Activated CD4-positive, alpha-beta T cell treated with anti-CD3 and anti-CD28 coated beads, Interleukin-2, amount 10 ng/mL, durations not matched to agents 7 days and 5 days (primary cell): Measurements from ENCODE around the gene PRPF8. TPM values are rescaled to one million over a fixed set of nuclear protein-coding genes. Genes with fewer than 3 reads are reported as not detected.

Source experiments
- CTCF ChIA-PET: fragments of 350-600 bp; sonication (Branson Sonifier 250); formaldehyde crosslinking; loops from one replicate; lab custom pipeline; 2021; ENCODE audit warnings: antibody characterized with exemption; lab: Charles Lee
- POLR2A ChIA-PET: fragments of 350-600 bp; sonication (Branson Sonifier 250); formaldehyde crosslinking; loops from one replicate; lab custom pipeline; 2021; ENCODE audit warnings: antibody characterized with exemption; lab: Charles Lee
- DNase-seq: peaks from one replicate; pipeline ENCODE4 v3.0.0-alpha.2; 2020
- H3K27ac Mint-ChIP-seq: one replicate; pipeline ENCODE4 v1.8.0; 2021; ENCODE audit warnings: mild to moderate bottlenecking, moderate library complexity, mixed read lengths
- H3K27me3 Mint-ChIP-seq: one replicate; pipeline ENCODE4 v1.8.0; 2021; ENCODE audit warnings: mixed read lengths
- H3K36me3 Mint-ChIP-seq: one replicate; pipeline ENCODE4 v1.8.0; 2021; ENCODE audit warnings: low read depth, mixed read lengths
- H3K4me1 Mint-ChIP-seq: one replicate; pipeline ENCODE4 v1.8.0; 2021; ENCODE audit warnings: mixed read lengths
- H3K4me3 Mint-ChIP-seq: one replicate; pipeline ENCODE4 v1.8.0; 2021; ENCODE audit warnings: mild to moderate bottlenecking, moderate library complexity, mixed read lengths
- H3K9me3 Mint-ChIP-seq: one replicate; pipeline ENCODE4 v1.8.0; 2021; ENCODE audit warnings: mixed read lengths
- total RNA-seq, 2 experiments: library from RNA; stranded (reverse); gene quantifications; one replicate each; pipeline ENCODE4 v1.2.3, GENCODE V29; 2021

The PRPF8 gene
- total RNA-seq, result 100 to 1,000 TPM; 302 to 316 TPM

GRCh38 chr17:1684378-1685189 lies at the start of gene PRPF8:
Gene PRPF8, minus strand, starts transcription at chr17:1684867. Its CDS starts 296 bp downstream, at chr17:1684571.
- DNase-seq, result peak; percentile 98
- ChIA-PET POLR2A (no interaction called here), CTCF (interaction anchor here (0.6 to 2.2 kb wide), 6 partner anchors 15 to 101 kb away, joined by 3 to 10 read pairs (median 4); partner anchors contain the start of gene RILP)
- H3K4me3 Mint-ChIP-seq, result peak within 1 kb of the TSS; percentile 92
- H3K4me1 Mint-ChIP-seq, result peaks cover 34% of the 10 kb centered on the region
- peak within 1 kb of the TSS; percentile 92 for H3K27ac Mint-ChIP-seq
- H3K36me3 Mint-ChIP-seq, result peaks cover 43% of the 10 kb centered on the region
- no peaks in the 10 kb centered on the region for H3K9me3 Mint-ChIP-seq
- no peaks in the 10 kb centered on the region for H3K27me3 Mint-ChIP-seq

GRCh38 chr17:1733759-1734158 lies 49.1 kb upstream of the PRPF8 start:
- POLR2A ChIA-PET, result no interaction called here
- peaks cover 22% of the 10 kb centered on the region for H3K4me1 Mint-ChIP-seq
- H3K4me3 Mint-ChIP-seq, result no peak overlapping the region
- CTCF ChIA-PET, result interaction anchor here (0.8 to 1.0 kb wide), 2 partner anchors 13 to 78 kb away, joined by 3 read pairs; no protein-coding TSS in a partner anchor
- H3K36me3 Mint-ChIP-seq, result peaks cover 28% of the 10 kb centered on the region
- H3K27ac Mint-ChIP-seq, result no peak overlapping the region
- no peak for DNase-seq
- H3K27me3 Mint-ChIP-seq, result no peaks in the 10 kb centered on the region
- H3K9me3 Mint-ChIP-seq, result no peaks in the 10 kb centered on the region

- ChIA-PET POLR2A (no interaction called here), CTCF (interaction anchor here (1.0 kb wide), 1 partner anchor 79 kb away, joined by 3 read pairs; no protein-coding TSS in a partner anchor)
- Mint-ChIP-seq H3K27me3 (no peaks in the 10 kb centered on the region), H3K9me3 (no peaks in the 10 kb centered on the region), H3K4me3 (no peak overlapping the region), H3K36me3 (peaks cover 30% of the 10 kb centered on the region), H3K27ac (no peak overlapping the region), H3K4me1 (peaks cover 27% of the 10 kb centered on the region)
- DNase-seq, result no peak
These were observed 48.2 kb upstream of the PRPF8 start for GRCh38 chr17:1732833-1733321.

GRCh38 chr17:1732241-1732832 lies 47.7 kb upstream of the PRPF8 start:
- ChIA-PET POLR2A (no interaction called here), CTCF (interaction anchor here (0.6 to 1.3 kb wide), 3 partner anchors 12 to 15 kb away, joined by 3 to 4 read pairs (median 3); no protein-coding TSS in a partner anchor)
- no peak overlapping the region for H3K4me3 Mint-ChIP-seq
- H3K36me3 Mint-ChIP-seq, result peaks cover 25% of the 10 kb centered on the region
- no peaks in the 10 kb centered on the region for H3K9me3 Mint-ChIP-seq
- no peak overlapping the region for H3K27ac Mint-ChIP-seq
- no peaks in the 10 kb centered on the region for H3K27me3 Mint-ChIP-seq
- no peak for DNase-seq
- peaks cover 27% of the 10 kb centered on the region for H3K4me1 Mint-ChIP-seq

GRCh38 chr17:1731194-1731506 lies 46.5 kb upstream of the PRPF8 start:
- ChIA-PET POLR2A (no interaction called here), CTCF (interaction anchor here (0.6 to 1.3 kb wide), 4 partner anchors 13 to 42 kb away, joined by 3 to 4 read pairs (median 3); no protein-coding TSS in a partner anchor)
- Mint-ChIP-seq H3K36me3 (peaks cover 21% of the 10 kb centered on the region), H3K4me3 (no peak overlapping the region), H3K27ac (no peak overlapping the region), H3K9me3 (no peaks in the 10 kb centered on the region), H3K4me1 (peaks cover 21% of the 10 kb centered on the region), H3K27me3 (no peaks in the 10 kb centered on the region)
- no peak for DNase-seq

- no peak overlapping the region for H3K27ac Mint-ChIP-seq
- no peaks in the 10 kb centered on the region for H3K9me3 Mint-ChIP-seq
- ChIA-PET CTCF (interaction anchor here (0.6 to 1.3 kb wide), 6 partner anchors 9 to 436 kb away, joined by 3 read pairs; no protein-coding TSS in a partner anchor), POLR2A (no interaction called here)
- no peak overlapping the region for H3K4me3 Mint-ChIP-seq
- H3K27me3 Mint-ChIP-seq, result no peaks in the 10 kb centered on the region
- peaks cover 24% of the 10 kb centered on the region for H3K4me1 Mint-ChIP-seq
- DNase-seq, result no peak
- H3K36me3 Mint-ChIP-seq, result peaks cover 25% of the 10 kb centered on the region
These were observed 45.9 kb upstream of the PRPF8 start for GRCh38 chr17:1730326-1731193.

GRCh38 chr17:1729966-1730325 lies 45.3 kb upstream of the PRPF8 start:
- H3K4me1 Mint-ChIP-seq, result peaks cover 27% of the 10 kb centered on the region
- no peak overlapping the region for H3K4me3 Mint-ChIP-seq
- no peaks in the 10 kb centered on the region for H3K27me3 Mint-ChIP-seq
- H3K9me3 Mint-ChIP-seq, result no peaks in the 10 kb centered on the region
- ChIA-PET CTCF (interaction anchor here (0.6 to 1.3 kb wide), 4 partner anchors 9 to 436 kb away, joined by 3 read pairs; no protein-coding TSS in a partner anchor), POLR2A (no interaction called here)
- DNase-seq, result no peak
- H3K36me3 Mint-ChIP-seq, result peaks cover 28% of the 10 kb centered on the region
- H3K27ac Mint-ChIP-seq, result no peak overlapping the region

- no peak for DNase-seq
- H3K27me3 Mint-ChIP-seq, result no peaks in the 10 kb centered on the region
- peaks cover 20% of the 10 kb centered on the region for H3K36me3 Mint-ChIP-seq
- H3K4me1 Mint-ChIP-seq, result peaks cover 33% of the 10 kb centered on the region
- POLR2A ChIA-PET, result interaction anchor here (0.8 kb wide), 1 partner anchor 100 kb away, joined by 4 read pairs; no protein-coding TSS in a partner anchor
- H3K4me3 Mint-ChIP-seq, result peak overlapping the region; percentile 3
- CTCF ChIA-PET, result interaction anchor here (1.0 to 2.6 kb wide), 4 partner anchors 11 to 79 kb away, joined by 3 to 10 read pairs (median 4); partner anchors contain the start of genes RILP and SERPINF1
- peak overlapping the region; percentile 41 for H3K27ac Mint-ChIP-seq
- H3K9me3 Mint-ChIP-seq, result no peaks in the 10 kb centered on the region
These were observed 43.4 kb upstream of the PRPF8 start for GRCh38 chr17:1727876-1728630.

GRCh38 chr17:1727258-1727789 lies 42.7 kb upstream of the PRPF8 start:
- Mint-ChIP-seq H3K9me3 (no peaks in the 10 kb centered on the region), H3K36me3 (peaks cover 19% of the 10 kb centered on the region), H3K27ac (no peak overlapping the region), H3K4me1 (peaks cover 40% of the 10 kb centered on the region), H3K27me3 (no peaks in the 10 kb centered on the region), H3K4me3 (no peak overlapping the region)
- CTCF ChIA-PET, result interaction anchor here (1.0 to 2.6 kb wide), 5 partner anchors 10 to 362 kb away, joined by 3 to 10 read pairs (median 4); partner anchors contain the start of genes RILP and SERPINF1
- POLR2A ChIA-PET, result interaction anchor here (0.8 kb wide), 1 partner anchor 99 kb away, joined by 4 read pairs; no protein-coding TSS in a partner anchor
- no peak for DNase-seq

- ChIA-PET CTCF (interaction anchor here (0.5 to 2.6 kb wide), 4 partner anchors 10 to 900 kb away, joined by 3 to 10 read pairs (median 4); partner anchors contain the start of gene SERPINF1), POLR2A (no interaction called here)
- no peaks in the 10 kb centered on the region for H3K9me3 Mint-ChIP-seq
- H3K27ac Mint-ChIP-seq, result no peak overlapping the region
- no peak for DNase-seq
- no peaks in the 10 kb centered on the region for H3K27me3 Mint-ChIP-seq
- H3K4me1 Mint-ChIP-seq, result peaks cover 45% of the 10 kb centered on the region
- peak overlapping the region; percentile 16 for H3K4me3 Mint-ChIP-seq
- peaks cover 19% of the 10 kb centered on the region for H3K36me3 Mint-ChIP-seq
These were observed 42.1 kb upstream of the PRPF8 start for GRCh38 chr17:1726626-1727257.
